Right lobe of liver (tissue), 4 donors: Measurements from ENCODE around the gene GPR78.

Experiments used
- CTCF ChIP-seq, 4 donors: fragments of 200-600 bp in 3 of 4; fragments of 450-650 bp in 1 of 4; IDR thresholded peaks; one replicate each; pipeline versions ENCODE4 v1.5.1 to v1.8.0; 2016 to 2022; ENCODE audit warnings: antibody characterized with exemption in 4 of 4, mild to moderate bottlenecking in 2 of 4
- POLR2A ChIP-seq: fragments of 450-650 bp; IDR thresholded peaks from one replicate; pipeline ENCODE4 v1.6.1; 2017; ENCODE audit warnings: antibody characterized with exemption, mild to moderate bottlenecking
- donor health status: DM: no; HTN: no; CAD: no.
- donor health status: DM: no; HTN: no; CAD: no.
- donor health status: DM: no; HTN: yes; CAD: no.

GRCh38 chr4:8553216-8553615 is 27.0 kb upstream of the GPR78 start:
- no peak for TF ChIP-seq CTCF (IDR thresholded peaks at IDR 0.05)
- TF ChIP-seq POLR2A: no peak
